IPS-18a (cell line): Measurements from ENCODE around the gene SH2D7.

Experiments used
- H3K27ac ChIP-seq: one replicate; pipeline ENCODE4 v1.5.1; 2013; ENCODE audit warnings: low read length
- H3K27me3 ChIP-seq: one replicate; pipeline ENCODE4 v1.6.1; 2013; ENCODE audit warnings: mild to moderate bottlenecking, low read length; ENCODE audit not compliant: control insufficient read depth, insufficient read depth
- H3K36me3 ChIP-seq: one replicate; pipeline ENCODE4 v1.6.1; 2013; ENCODE audit warnings: low read depth, low read length; ENCODE audit not compliant: control insufficient read depth
- H3K4me1 ChIP-seq: one replicate; pipeline ENCODE4 v1.6.1; 2013; ENCODE audit warnings: low read depth, low read length; ENCODE audit not compliant: control insufficient read depth
- H3K4me3 ChIP-seq: one replicate; pipeline ENCODE4 v1.5.1; 2013; ENCODE audit warnings: low read length
- H3K9ac ChIP-seq: one replicate; pipeline ENCODE4 v1.6.1; 2013; ENCODE audit warnings: mild to moderate bottlenecking, low read length, moderate library complexity
- H3K9me3 ChIP-seq: one replicate; pipeline ENCODE4 v1.6.1; 2013; ENCODE audit warnings: low read depth, low read length; ENCODE audit not compliant: control insufficient read depth

SH2D7 gene

GRCh38 chr15:78092261-78093041 is at the start of gene SH2D7:
Gene SH2D7, plus strand, starts transcription at chr15:78092561. Its CDS starts 24 bp downstream, at chr15:78092585.
- Histone ChIP-seq H3K27ac (no peak within 1 kb of the TSS), H3K27me3 (peaks cover 15% of the 10 kb centered on the region)

GRCh38 chr15:78044407-78045155 is 47.8 kb upstream of the SH2D7 start:
- H3K36me3 ChIP-seq: peaks cover 2% of the 10 kb centered on the region
- no peaks in the 10 kb centered on the region for H3K4me1 ChIP-seq
- H3K27ac ChIP-seq: no peak overlapping the region
- no peaks in the 10 kb centered on the region for H3K9me3 ChIP-seq
- H3K27me3 ChIP-seq: no peaks in the 10 kb centered on the region
- H3K4me3 ChIP-seq: no peak overlapping the region
- H3K9ac ChIP-seq: no peak overlapping the region

More at GRCh38 chr15:78092261-78093041, at the start of gene SH2D7:
- no peak within 1 kb of the TSS for H3K4me3 ChIP-seq
- H3K4me1 ChIP-seq: peaks cover 3% of the 10 kb centered on the region
- H3K36me3 ChIP-seq: no peaks in the 10 kb centered on the region
- H3K9me3 ChIP-seq: no peaks in the 10 kb centered on the region
- no peak within 1 kb of the TSS for H3K9ac ChIP-seq

GRCh38 chr15:78045189-78045588 is 47.2 kb upstream of the SH2D7 start:
- no peaks in the 10 kb centered on the region for H3K9me3 ChIP-seq
- H3K36me3 ChIP-seq: peaks cover 2% of the 10 kb centered on the region
- H3K9ac ChIP-seq: no peak overlapping the region
- H3K27me3 ChIP-seq: no peaks in the 10 kb centered on the region
- H3K27ac ChIP-seq: no peak overlapping the region
- H3K4me1 ChIP-seq: no peaks in the 10 kb centered on the region
- no peak overlapping the region for H3K4me3 ChIP-seq

GRCh38 chr15:78046796-78047341 is 45.5 kb upstream of the SH2D7 start:
- Histone ChIP-seq H3K27me3 (no peaks in the 10 kb centered on the region), H3K27ac (no peak overlapping the region), H3K4me3 (no peak overlapping the region), H3K36me3 (peaks cover 2% of the 10 kb centered on the region), H3K4me1 (no peaks in the 10 kb centered on the region), H3K9me3 (no peaks in the 10 kb centered on the region), H3K9ac (no peak overlapping the region)

- Histone ChIP-seq H3K9ac (no peak overlapping the region), H3K36me3 (peaks cover 2% of the 10 kb centered on the region), H3K27me3 (no peaks in the 10 kb centered on the region), H3K27ac (no peak overlapping the region), H3K9me3 (no peaks in the 10 kb centered on the region), H3K4me1 (no peaks in the 10 kb centered on the region), H3K4me3 (no peak overlapping the region)
These were observed 44.4 kb upstream of the SH2D7 start for GRCh38 chr15:78047761-78048627.

GRCh38 chr15:78048628-78048920 is 43.8 kb upstream of the SH2D7 start:
- H3K36me3 ChIP-seq: peaks cover 2% of the 10 kb centered on the region
- H3K4me1 ChIP-seq: no peaks in the 10 kb centered on the region
- H3K4me3 ChIP-seq: no peak overlapping the region
- no peaks in the 10 kb centered on the region for H3K9me3 ChIP-seq
- no peak overlapping the region for H3K27ac ChIP-seq
- no peak overlapping the region for H3K9ac ChIP-seq
- H3K27me3 ChIP-seq: no peaks in the 10 kb centered on the region

GRCh38 chr15:78049691-78050440 is 42.5 kb upstream of the SH2D7 start:
- Histone ChIP-seq H3K27ac (no peak overlapping the region), H3K9me3 (no peaks in the 10 kb centered on the region), H3K36me3 (no peaks in the 10 kb centered on the region), H3K4me1 (no peaks in the 10 kb centered on the region), H3K4me3 (no peak overlapping the region), H3K9ac (no peak overlapping the region), H3K27me3 (no peaks in the 10 kb centered on the region)

GRCh38 chr15:78050441-78050809 is 41.9 kb upstream of the SH2D7 start:
- no peaks in the 10 kb centered on the region for H3K9me3 ChIP-seq
- H3K4me3 ChIP-seq: no peak overlapping the region
- H3K9ac ChIP-seq: no peak overlapping the region
- H3K27me3 ChIP-seq: no peaks in the 10 kb centered on the region
- H3K4me1 ChIP-seq: no peaks in the 10 kb centered on the region
- no peaks in the 10 kb centered on the region for H3K36me3 ChIP-seq
- no peak overlapping the region for H3K27ac ChIP-seq

GRCh38 chr15:78050826-78051225 is 41.5 kb upstream of the SH2D7 start:
- no peak overlapping the region for H3K9ac ChIP-seq
- no peaks in the 10 kb centered on the region for H3K36me3 ChIP-seq
- no peaks in the 10 kb centered on the region for H3K9me3 ChIP-seq
- H3K27me3 ChIP-seq: no peaks in the 10 kb centered on the region
- no peak overlapping the region for H3K27ac ChIP-seq
- H3K4me3 ChIP-seq: no peak overlapping the region
- H3K4me1 ChIP-seq: no peaks in the 10 kb centered on the region

- H3K4me1 ChIP-seq: no peaks in the 10 kb centered on the region
- H3K27me3 ChIP-seq: no peaks in the 10 kb centered on the region
- no peak overlapping the region for H3K27ac ChIP-seq
- H3K36me3 ChIP-seq: no peaks in the 10 kb centered on the region
- no peak overlapping the region for H3K9ac ChIP-seq
- H3K9me3 ChIP-seq: no peaks in the 10 kb centered on the region
- no peak overlapping the region for H3K4me3 ChIP-seq
These were observed 40.8 kb upstream of the SH2D7 start for GRCh38 chr15:78051596-78051995.

- Histone ChIP-seq H3K36me3 (no peaks in the 10 kb centered on the region), H3K4me1 (no peaks in the 10 kb centered on the region), H3K9me3 (no peaks in the 10 kb centered on the region), H3K4me3 (no peak overlapping the region), H3K27ac (no peak overlapping the region), H3K9ac (no peak overlapping the region), H3K27me3 (no peaks in the 10 kb centered on the region)
These were observed 40.4 kb upstream of the SH2D7 start for GRCh38 chr15:78052001-78052401.
